COR-L47 (cell line): ENCODE measurements around the gene FIZ1.
"Not testable (repeated sequence)": the region's sequence is repeated elsewhere in the genome, so short reads cannot be mapped to it uniquely, and the experiment has no call there.

Experiments used
- DNase-seq: peaks from one replicate; lab custom pipeline; 2025; lab: John Stamatoyannopoulos, UW

Gene FIZ1

DNA sequence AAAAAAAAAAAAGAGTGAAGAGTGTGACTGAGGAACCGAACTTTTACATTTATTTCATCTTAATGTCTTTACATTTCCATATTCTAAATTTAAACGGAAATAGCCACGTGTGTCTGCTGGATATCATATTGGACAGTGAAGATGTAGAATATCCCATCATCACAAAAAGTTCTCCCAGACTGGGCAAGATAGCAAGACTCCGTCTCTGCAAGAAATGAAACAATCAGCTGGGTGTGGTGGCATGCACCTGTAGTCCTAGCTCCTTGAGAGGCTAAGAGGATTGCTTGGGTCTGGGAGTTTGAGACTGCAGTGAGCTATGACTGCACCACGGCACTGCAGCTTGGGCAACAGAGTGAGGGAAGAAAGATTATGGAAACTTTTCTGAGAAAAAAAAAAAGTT is 22.6 kb downstream of the FIZ1 start:
- DNase-seq: no peak

- DNase-seq: not testable (repeated sequence)
These were observed 25.4 kb downstream of the FIZ1 start for GRCh38 chr19:55573929-55574328.

- not testable (repeated sequence) for DNase-seq
These were observed 29.8 kb downstream of the FIZ1 start for GRCh38 chr19:55569477-55569876.

DNA sequence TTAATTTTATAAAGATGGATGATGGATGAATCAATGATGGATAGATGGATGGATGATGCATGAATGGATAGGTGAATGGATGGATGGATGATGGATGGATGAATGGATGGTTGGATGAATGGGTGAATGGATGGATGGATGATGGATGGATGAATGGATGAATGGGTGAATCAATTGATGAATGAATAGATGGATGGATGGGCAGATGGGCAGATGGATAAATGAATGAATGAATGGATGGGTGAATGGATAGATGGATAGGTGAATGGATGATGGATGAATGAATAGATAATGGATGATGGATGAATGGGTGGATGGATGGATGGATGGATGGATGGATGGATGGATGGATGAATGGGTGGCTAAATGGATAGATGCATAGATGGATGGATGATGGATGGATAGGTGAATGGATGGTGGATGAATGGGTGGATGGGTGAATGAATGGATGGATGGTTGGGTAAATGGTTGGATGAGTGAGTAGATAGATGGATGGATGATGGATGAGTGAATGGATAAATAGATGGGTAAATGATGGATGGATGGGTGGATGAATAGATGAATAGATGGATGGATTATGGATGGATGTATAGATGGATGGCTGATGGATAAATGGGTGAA is 31.5 kb downstream of the FIZ1 start:
- no peak for DNase-seq

- DNase-seq: no peak
These were observed 32.5 kb downstream of the FIZ1 start for GRCh38 chr19:55566823-55567222.

- no peak for DNase-seq
These were observed 36.0 kb downstream of the FIZ1 start for GRCh38 chr19:55563261-55563690.

- no peak for DNase-seq
These were observed 39.6 kb downstream of the FIZ1 start for GRCh38 chr19:55559684-55560083.

DNA sequence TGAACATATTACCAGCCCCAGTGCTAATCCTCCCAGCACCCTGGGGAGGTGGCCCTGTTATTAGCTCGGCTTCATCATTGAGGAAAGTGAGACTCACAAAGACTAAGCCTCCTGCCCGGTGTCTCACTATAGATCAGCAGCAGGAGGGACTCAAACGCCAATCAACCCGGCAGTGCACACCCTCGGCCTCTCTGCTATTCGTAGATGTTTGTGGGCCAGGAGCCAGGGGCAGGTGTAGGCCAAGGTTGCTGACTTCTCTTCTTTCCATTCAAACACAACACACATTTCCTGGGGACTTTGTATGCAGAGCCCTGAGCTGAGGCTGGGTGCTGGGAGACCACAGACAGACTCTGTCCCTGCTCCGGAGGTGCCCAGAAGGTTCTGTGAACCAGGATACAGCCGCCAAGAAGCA is 44.6 kb downstream of the FIZ1 start:
- no peak for DNase-seq

DNA sequence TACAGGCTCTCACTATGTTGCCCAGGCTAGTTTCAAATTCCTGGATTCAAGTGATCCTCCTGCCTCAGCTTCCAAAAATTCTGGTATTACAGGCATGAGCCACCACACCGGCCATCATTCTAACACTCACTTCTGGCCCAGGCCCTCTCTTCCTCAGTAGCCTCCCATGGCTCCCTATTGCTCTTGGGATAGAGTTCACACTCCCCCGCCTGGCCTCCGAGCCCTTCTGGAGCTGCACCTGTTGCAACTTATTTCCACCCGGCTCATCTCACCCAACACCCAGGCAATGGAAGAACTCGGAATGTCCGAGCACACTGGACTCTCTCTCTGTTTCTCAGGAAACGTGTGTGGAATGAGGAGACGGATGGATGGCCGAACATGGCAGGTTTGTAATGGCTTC is 45.0 kb downstream of the FIZ1 start:
- no peak for DNase-seq

DNA sequence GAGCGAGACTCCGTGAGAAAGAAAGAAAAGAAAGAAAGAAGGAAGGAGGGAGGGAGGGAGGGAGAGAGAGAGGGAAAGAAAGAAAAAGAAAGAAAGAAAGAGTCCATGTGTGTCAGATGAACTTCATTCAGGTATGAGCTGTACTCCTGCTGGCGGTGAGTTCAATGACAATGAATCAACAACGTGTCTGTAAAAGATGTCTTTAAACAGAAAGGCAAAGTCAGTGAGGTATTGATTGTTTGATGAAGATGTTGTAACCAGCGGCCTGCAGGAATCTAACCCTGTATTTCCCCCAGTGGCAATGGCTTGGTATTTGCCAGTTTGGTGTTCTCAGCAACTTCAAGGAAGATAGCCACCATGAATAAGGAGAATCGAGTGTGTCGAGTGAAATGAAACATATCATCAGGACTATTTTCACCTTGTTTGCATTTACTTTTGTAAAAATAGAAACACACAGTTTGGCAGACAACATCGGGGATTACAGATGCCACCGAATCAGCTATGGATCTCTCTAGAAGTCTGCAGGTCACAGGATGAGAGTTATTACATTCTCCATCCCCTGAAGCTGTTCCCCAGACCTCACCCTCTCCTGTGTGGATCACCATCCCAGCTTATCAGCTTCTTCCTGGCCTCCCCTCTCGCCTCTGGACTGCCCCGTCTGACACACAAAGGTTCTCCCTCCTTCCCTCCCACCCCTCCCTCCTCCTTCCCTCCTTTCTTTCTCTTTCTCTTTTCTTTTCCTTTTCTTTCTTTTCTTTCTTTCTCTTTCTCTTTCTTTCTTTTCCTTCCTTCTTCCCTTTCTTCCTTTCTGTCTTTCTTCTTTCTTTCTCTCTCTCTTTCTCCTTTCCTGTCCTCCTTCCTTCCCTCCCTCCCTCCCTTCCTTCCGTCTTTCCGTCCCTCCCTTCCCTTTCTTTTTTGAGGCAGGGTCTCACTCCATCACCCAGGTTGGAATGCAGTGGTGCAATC is 45.8 kb downstream of the FIZ1 start:
- DNase-seq: no peak

DNA sequence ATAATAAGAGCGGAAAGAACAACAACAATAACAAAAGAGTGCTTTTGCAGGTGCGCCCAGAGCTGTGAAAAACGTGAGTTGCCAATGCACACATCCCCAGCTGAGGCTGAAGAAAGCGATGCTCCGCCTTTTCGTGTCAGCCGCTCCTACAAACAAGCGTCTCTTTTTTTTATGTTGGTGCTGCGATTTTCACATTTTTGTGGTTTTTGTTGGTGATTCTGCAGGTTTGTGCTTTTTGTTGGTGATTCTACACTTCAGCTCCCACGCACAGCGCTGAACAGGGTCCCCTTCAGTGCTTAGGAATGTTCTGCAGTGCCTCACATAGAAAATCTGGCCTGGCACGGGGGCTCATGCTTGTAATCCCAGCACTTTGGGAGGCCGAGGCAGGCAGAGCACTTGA is 46.7 kb downstream of the FIZ1 start:
- no peak for DNase-seq

GRCh38 chr19:55552206-55552605 is 47.1 kb downstream of the FIZ1 start:
- DNase-seq: no peak

DNA sequence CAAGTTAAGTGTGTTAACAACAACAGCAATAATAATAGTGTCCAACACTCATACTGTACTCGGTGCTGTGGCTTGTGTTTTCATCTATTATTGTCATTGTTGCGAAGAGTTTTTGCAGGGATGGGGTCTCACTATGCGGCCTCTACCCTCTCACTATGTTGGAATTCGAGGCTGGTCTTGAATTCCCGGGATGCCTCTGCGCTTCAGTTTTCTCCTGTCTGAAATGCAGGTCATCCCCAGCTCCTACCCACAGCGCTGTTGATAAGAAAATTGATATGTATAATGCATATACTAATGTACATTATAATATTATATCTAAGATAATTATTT is 49.0 kb downstream of the FIZ1 start:
- no peak for DNase-seq

GRCh38 chr19:55549500-55550320 is 49.6 kb downstream of the FIZ1 start:
- DNase-seq: no peak

GRCh38 chr19:55546822-55547614 is 52.3 kb downstream of the FIZ1 start:
- DNase-seq: no peak

DNA sequence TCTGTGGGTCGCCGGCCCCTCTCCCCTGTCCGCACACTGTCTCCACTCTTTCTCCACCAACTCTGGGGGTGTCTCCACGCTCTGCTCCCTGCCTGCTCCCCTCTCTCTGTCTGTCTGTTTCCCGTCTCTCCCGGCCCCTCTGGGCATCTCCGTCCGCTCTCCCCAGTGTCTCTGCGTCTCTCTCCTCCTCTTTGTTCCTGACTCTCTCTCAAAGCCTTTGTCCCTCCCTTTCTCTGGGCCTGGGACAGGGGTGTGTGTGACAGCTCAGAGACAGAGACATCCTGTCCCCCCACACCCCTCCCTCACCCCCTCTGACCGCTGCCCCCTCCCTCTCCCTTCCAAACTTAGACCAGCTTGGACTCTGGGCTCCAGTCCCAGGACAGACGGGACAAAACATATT is 53.3 kb downstream of the FIZ1 start:
- no peak for DNase-seq

DNA sequence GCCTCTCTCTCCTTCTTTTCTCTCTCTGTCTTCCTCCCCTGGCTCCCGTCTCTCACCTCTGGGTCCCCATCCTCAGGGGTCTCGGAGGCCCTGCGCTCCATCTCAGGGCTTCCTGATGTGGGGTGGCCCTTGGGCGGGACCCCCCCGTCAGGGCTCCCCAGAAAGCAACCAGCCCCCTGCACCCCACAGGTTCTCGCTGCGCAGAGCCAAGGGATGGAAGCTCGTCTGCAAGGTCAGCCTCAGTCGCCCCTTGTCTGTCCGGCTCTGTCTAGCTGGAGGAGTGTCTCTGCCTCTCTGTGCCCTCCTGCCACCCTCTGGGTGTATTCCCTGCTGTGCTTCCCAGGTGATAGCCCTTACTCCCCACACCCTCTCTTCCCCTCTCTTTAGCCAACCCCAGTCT is 53.9 kb downstream of the FIZ1 start, which contains the start of gene SBK3:
TSS of gene SBK3 (minus strand) at position 101 of the 400 bp plus-strand sequence. CDS start at position 101, 0 bp downstream.
- DNase-seq: no peak

- no peak for DNase-seq
These were observed 54.4 kb downstream of the FIZ1 start for GRCh38 chr19:55544776-55545439.

DNA sequence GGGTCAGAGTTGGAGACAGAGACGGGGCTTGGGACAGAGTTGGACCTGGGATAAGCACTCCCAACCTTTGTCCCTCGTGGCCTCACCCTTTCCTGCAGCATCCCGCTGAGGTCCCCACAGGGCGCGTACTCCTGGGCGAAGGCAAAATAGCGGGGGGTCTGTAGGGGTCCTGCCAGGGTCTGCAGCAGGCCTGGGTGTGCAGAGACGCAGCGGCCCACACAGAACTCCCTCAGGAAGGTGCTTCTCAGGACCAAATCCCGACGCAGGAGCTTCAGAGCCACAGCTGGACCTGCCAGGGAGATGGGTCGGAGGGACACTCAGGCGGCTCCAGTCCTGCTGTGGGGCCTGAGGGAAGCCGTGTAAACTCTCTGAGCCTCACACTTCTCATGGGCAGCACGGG is 55.3 kb downstream of the FIZ1 start:
- DNase-seq: no peak

- DNase-seq: no peak
These were observed 55.8 kb downstream of the FIZ1 start for GRCh38 chr19:55543567-55543966.

- no peak for DNase-seq
These were observed 56.9 kb downstream of the FIZ1 start for GRCh38 chr19:55542292-55542855.
